KOPT-K1 (cell line): ENCODE data around the gene ZNF318.
A peak's percentile ranks its signal among the peaks of the same experiment; 100 is the strongest.
"Not testable (repeated sequence)": the region's sequence is repeated elsewhere in the genome, so short reads cannot be mapped to it uniquely, and the experiment has no call there.

ENCODE experiments used
- H3K27ac ChIP-seq: fragments of 200-600 bp; sonication (generic); 2 replicates; pipeline ENCODE4 v1.5.1; 2016; ENCODE audit warnings: antibody characterized with exemption, mild to moderate bottlenecking, low read depth, low read length; ENCODE audit not compliant: poor library complexity, severe bottlenecking
- H3K36me3 ChIP-seq: fragments of 200-600 bp; sonication (generic); 2 replicates; pipeline ENCODE4 v1.5.1; 2017; ENCODE audit warnings: antibody characterized with exemption, mild to moderate bottlenecking, low read length, moderate library complexity; ENCODE audit not compliant: insufficient read depth
- H3K9me3 ChIP-seq: fragments of 200-600 bp; sonication (generic); 2 replicates; pipeline ENCODE4 v1.5.1; 2017; ENCODE audit warnings: antibody characterized with exemption, low read length, mild to moderate bottlenecking; ENCODE audit not compliant: insufficient read depth, poor library complexity, severe bottlenecking

ZNF318 gene

DNA sequence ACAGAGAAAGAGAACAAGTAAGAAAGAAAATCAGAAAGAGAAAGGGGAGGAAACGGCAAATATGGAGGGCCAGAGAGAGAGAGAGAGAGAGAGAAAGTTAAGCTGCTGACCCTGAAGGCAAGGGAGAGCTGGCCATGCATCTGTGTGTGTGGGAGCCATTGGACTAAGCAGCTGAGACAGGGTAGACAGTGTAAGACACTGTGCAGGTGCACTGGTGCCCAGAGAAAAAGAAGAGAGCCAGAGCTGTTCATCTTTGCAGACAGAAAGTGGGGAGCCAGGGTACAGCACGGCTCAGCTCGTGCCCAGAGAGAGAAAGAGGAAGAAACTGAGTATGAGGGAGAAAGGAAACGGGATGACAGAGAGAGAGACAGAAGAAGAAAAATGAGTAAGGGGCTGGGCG lies 24.2 kb upstream of the ZNF318 start:
- Histone ChIP-seq H3K27ac (no peak overlapping the region), H3K9me3 (no peaks in the 10 kb centered on the region), H3K36me3 (no peaks in the 10 kb centered on the region)

DNA sequence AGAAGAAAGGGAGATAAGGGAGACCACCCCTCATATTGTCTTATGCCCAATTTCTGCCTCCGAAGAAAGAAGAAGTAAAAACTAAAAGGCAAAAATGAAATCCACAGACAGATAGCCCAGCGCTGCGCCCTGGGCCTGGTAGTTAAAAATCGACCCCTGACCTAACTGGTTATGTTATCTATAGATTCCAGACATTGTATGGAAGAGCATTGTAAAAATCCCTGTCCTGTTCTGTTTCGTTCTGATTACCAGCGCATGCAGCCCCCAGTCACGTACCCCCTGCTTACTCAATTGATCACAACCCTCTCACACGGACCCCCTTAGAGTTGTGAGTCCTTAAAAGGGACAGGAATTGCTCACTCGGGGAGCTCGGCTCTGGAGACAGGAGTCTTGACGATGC lies 23.7 kb upstream of the ZNF318 start:
- H3K36me3 ChIP-seq, H3K9me3 ChIP-seq, H3K27ac ChIP-seq: not testable (repeated sequence)

DNA sequence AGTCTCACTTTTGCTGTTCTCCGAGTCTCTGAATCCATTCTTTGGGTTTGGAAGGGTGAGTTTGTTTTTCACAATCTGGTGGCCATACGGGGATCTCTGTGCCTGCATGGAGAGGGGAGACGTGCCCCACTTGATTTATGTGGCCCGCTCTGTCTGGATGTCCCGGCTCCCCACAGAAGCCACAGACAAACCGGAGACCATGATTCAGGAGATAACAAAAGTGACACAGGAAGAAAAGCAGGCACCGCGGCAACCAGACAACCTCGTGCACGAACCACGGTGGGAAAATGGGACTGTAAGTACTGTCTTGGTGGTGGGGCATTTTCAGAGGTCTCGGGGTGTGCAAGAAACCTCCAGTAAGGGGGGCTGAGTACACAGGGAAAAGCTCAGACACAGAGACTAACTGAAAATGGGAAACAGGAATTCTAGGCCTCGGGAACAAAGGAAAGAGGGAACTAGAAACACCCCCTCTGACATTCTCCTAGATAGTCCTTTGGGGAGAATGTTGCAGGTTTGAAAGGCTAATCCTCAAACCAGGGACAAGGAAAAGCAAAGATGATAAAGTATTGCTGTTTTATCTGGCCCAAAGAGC lies 22.1 kb upstream of the ZNF318 start:
- Histone ChIP-seq H3K9me3 (no peaks in the 10 kb centered on the region), H3K27ac (no peak overlapping the region), H3K36me3 (no peaks in the 10 kb centered on the region)

DNA sequence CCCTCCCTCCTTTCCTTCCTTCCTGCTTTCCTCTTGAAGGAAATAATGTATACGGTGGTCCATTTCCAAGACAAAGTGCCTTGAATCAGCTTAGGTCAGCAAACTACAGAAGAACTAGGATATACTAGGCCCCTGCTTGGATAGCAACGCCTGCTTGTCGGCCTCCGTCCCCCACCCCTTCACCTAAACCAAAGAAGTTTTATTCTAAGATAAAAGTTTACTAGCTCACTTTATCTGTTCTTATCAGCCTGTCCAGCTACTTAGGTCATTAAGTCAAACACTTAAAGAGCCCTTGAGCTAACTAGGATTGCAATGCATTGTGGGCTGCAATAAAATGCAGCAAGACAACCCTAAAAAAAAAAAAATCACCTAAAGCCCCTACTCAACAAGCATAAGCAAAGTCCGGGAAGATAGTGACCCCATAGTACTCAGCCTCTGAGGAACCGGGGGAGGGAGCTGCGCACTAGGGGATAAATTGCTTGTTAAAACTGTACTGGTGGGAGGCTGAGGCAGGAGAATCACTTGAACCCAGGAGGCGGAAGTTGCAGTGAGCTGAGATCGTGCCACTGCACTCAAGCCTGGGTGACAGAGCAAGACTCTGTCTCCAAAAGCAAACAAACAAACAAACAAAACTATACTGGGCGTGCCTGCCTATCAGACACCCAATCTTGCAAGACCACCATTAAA lies 21.4 kb upstream of the ZNF318 start:
- H3K36me3 ChIP-seq, H3K27ac ChIP-seq, H3K9me3 ChIP-seq: not testable (repeated sequence)

DNA sequence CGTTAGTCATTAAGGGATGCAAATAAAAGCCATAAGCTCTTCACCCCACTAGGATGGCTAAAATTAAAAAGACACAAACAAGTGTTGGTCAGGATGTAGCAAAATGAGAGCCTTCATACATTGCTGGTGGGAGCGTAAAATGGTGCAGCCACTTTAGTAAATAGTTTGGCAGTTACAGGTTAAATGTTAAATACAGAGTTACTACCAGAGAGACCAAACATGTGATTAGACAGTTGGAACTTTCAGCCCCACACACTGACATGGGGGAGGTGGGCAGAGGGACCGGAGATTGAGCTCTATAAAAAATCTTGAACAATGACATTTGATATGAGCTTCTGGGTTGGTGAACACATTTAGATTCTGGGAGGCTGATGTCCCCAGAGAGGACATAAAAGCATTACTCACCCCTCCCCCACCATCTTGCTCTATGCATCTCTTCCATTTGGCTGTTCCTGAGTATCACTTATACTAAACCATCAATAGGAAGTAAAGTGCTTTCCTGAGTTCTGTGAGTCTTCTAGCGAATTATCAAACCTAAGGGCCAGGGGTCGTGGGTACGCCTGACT lies 20.4 kb upstream of the ZNF318 start:
- Histone ChIP-seq H3K27ac (no peak overlapping the region), H3K36me3 (no peaks in the 10 kb centered on the region), H3K9me3 (no peaks in the 10 kb centered on the region)

DNA sequence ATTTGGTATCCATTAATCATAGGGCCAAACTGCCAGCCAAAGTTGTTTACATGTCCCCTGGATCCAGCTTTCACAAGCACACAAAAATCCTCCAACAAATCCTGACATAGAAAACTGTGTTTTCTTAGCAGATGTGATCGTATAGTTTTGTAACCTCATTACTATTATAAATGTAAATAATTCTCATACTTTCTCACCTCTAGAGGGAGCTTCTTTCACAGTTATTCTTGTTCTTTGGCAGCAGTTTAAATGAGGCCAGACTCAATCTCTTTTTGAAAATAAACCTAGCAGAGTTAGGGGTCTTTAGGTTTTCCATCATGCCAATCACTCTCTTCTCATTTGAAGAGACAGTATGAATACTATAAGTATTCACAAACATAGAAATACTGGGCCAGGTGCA lies 17.0 kb upstream of the ZNF318 start:
- Histone ChIP-seq H3K9me3 (no peaks in the 10 kb centered on the region), H3K27ac (no peak overlapping the region), H3K36me3 (no peaks in the 10 kb centered on the region)

DNA sequence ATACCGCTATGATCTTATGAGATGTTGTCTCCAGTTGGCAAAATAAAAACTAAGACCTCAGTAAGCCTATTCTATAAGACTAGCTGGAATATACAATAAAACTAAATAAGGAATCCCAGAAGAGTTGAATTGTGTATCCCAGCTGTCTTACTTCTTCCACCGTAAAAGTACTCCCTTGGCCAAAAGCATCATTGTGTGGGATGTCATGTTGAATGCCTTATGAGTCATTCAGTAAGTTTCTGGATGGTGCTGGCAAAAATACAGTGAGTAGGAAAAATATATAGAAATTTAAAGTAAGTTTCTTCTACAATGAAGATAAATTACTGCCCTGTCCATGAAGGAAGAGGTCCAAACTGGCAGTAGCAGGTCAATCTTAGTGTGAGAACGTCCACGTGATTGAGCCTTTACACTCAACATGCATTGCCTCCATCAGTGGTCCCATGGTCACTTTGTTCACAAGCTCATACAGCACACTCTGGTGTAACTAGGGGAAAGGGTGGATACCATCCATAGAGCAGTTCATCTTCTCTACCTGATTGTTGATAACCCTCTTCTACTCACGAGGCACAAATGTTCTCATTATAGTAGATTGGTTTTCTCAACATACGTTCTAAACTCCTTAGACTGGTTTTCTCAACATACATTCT lies 13.7 kb upstream of the ZNF318 start:
- Histone ChIP-seq H3K9me3 (no peaks in the 10 kb centered on the region), H3K36me3 (no peaks in the 10 kb centered on the region), H3K27ac (no peak overlapping the region)

DNA sequence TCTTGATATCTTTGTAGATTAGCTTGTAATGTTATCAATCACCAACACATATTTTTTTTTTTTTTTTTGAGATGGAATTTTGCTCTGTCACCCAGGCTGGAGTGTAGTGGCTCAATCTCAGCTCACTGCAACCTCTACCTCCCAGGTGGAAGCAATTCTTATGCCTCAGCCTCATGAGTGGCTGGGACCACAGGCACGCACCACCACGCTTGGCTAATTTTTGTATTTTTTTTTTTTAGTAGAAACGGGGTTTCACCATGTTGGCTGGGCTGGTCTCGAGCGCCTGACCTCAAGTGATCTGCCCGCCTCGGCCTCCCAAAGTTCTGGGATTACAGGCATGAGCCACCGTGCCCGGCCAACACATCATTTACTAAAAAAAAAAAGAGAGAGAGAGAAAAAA lies 11.4 kb upstream of the ZNF318 start:
- not testable (repeated sequence) for H3K36me3 ChIP-seq, H3K9me3 ChIP-seq, H3K27ac ChIP-seq

DNA sequence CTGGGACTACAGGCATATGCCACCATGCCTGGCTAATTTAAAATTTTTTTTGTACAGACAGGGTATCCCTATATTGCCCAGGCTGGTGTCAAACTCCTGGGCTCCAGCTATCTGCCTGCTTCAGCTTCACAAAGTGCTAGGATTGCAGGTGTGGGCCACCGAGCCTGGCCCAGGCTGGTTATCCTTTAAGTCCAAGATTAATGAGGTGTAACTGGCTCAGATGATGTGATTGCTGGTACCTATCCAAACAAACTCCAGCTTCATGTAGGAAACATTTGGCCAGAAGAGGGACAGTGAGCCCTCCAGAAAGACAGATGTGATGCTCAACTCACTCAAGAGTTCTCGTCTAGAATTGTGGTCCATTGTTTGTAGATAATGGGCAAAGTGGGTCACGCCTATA lies 9.2 kb upstream of the ZNF318 start:
- H3K9me3 ChIP-seq: no peaks in the 10 kb centered on the region
- no peaks in the 10 kb centered on the region for H3K36me3 ChIP-seq
- no peak overlapping the region for H3K27ac ChIP-seq

DNA sequence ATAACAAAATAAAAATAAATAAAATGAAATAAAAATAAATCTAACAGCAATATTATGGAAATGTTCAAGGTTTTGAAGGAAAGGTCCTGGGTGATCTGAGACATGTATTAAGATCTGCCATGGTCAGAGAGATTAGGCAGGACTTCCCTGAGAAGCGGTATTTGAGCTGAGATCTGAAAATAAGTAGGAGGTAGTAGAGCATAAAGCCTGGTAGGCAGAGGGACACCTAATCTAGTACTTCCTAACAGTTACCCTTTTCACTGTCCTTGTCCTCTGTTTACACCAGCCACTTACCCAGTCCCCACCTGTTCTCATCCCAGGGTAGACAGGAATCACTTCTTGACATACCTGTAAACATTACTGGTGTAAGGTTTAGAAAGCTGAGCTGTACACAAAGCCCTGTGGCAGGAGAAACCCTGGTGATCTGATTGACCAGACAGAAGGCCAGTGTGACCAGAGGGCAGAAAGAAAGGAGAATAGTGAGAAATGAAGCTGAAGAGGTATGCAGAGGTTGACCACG lies 8.3 kb upstream of the ZNF318 start:
- no peaks in the 10 kb centered on the region for H3K36me3 ChIP-seq
- no peaks in the 10 kb centered on the region for H3K9me3 ChIP-seq
- no peak overlapping the region for H3K27ac ChIP-seq

DNA sequence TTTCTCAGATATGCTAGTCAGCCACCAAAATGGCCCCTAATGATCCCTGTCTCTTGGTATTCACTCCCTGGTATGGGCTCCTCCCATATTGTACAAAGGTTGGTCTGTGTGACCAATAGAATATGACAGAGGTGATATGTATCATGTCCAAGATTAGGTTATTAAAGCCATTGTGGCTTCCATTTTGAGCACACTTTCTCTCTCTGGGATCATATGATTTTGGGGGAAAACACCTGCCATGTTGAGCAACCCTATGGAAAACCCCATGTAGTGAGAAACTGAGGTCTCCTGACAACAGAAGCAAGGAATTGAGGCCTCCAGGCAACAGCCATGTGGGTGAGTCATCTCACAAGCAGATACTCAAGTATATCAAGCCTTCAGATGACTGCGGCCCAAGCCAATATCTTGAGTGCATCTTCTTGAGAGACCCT lies 7.1 kb upstream of the ZNF318 start:
- no peak overlapping the region for H3K27ac ChIP-seq
- H3K36me3 ChIP-seq: no peaks in the 10 kb centered on the region
- H3K9me3 ChIP-seq: no peaks in the 10 kb centered on the region

DNA sequence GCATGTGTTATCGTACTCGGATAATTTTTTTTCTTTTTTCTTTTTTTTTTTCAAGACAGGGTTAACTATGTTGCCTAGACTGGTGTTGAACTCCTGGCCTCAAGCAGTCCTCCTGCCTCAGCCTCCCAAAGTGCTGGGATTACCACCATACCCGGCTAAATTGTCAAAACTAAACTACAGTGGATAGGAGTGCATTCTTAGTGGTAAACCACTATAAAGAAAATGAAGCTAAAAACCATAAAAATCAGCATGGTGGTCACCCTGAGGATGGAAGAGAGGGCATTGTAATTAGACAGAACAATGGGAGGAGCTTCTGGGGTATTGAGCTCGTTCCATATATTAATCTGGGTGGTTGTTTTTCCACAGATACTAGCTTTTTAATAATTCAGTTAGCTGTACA lies 6.2 kb upstream of the ZNF318 start:
- Histone ChIP-seq H3K27ac (no peak overlapping the region), H3K9me3 (no peaks in the 10 kb centered on the region)

DNA sequence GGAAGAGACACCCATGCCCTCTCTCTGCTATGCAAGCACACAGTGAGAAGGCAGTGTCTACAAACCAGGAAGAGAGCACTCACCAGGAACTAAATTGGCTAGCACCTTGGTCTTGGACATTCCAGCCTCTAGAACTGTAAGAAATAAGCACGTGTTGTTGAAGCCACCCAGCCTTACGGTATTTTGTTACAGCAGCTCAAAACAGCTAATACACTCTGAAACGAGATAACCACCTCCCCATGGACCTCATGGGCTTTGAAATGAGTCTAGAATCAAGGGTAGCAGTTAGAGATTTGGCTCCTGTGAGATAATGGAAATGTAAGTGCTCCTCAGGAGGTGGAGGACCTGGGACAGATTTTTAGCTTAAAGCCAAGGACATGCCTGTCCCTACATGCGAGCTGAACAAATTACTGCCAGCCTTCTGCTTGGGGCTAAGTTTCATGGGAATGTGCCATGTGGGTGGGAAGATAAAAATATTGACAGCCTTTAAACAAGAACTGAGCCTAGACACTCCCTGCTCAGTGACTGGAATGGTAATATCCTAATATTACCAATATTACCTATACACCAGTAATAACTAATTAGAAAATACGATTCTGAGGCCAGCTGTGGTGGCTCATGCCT lies 3.9 kb upstream of the ZNF318 start:
- H3K27ac ChIP-seq: no peak overlapping the region
- no peaks in the 10 kb centered on the region for H3K9me3 ChIP-seq
- H3K36me3 ChIP-seq: no peaks in the 10 kb centered on the region

More for the DNA sequence above, 6.2 kb upstream of the ZNF318 start:
- no peaks in the 10 kb centered on the region for H3K36me3 ChIP-seq

DNA sequence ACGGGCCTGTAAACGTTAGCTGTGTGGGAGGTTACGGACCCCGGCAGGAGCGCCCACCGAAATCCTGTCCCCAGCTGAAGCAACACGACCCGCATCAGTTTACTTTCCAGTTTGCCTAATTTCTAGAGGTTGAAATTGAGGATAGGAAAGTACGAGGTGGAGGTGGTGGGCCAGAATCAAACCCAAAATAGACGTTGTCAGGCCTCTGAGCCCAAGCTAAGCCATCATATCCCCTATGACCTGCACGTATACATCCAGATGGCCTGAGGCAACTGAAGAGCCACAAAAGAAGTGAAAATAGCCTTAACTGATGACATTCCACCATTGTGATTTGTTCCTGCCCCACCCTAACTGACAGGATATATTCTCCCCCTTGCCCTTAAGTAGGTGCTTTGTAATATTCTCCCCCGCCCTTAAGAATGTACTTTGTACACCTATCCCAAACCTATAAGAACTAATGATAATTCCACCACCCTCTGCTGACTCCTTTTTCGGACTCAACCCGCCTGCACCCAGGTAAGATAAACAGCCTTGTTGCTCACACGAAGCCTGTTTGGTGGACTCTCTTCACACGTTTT lies 645 bp upstream of the ZNF318 start:
- H3K9me3 ChIP-seq, H3K36me3 ChIP-seq: not testable (repeated sequence)
- peak overlapping the region; percentile 73 for H3K27ac ChIP-seq
